ENCODE results near the gene SH2B3.

- TF ChIP-seq CTCF (conservative IDR thresholded peaks at IDR 0.05) (no peak), ZFX (IDR thresholded peaks at IDR 0.05) (no peak)
Observed at GRCh38 chr12:111457071-111457470, 51.3 kb downstream of the SH2B3 start.
